Muscle of back (tissue), 11 donors: ENCODE measurements around the gene ENOX1. TPM values are rescaled to one million over a fixed set of nuclear protein-coding genes. Genes with fewer than 3 reads are reported as not detected.
A peak's percentile ranks its signal among the peaks of the same experiment; 100 is the strongest.

Source experiments
- DNase-seq, 3 donors: peaks; one replicate each; pipeline versions ENCODE4 v3.0.0 to v3.0.0-alpha.2; 2013
- polyA plus RNA-seq, 10 donors: library from polyadenylated mRNA; unstranded; fragments of 120-200 nt; gene quantifications; one replicate each; pipeline ENCODE4 v1.2.1, GENCODE V29; 2013; ENCODE audit not compliant: insufficient read length in 10 of 10

The ENOX1 gene
- polyA plus RNA-seq, 10 donors = 9.1 to 12.6 (median 11.4) TPM

DNA sequence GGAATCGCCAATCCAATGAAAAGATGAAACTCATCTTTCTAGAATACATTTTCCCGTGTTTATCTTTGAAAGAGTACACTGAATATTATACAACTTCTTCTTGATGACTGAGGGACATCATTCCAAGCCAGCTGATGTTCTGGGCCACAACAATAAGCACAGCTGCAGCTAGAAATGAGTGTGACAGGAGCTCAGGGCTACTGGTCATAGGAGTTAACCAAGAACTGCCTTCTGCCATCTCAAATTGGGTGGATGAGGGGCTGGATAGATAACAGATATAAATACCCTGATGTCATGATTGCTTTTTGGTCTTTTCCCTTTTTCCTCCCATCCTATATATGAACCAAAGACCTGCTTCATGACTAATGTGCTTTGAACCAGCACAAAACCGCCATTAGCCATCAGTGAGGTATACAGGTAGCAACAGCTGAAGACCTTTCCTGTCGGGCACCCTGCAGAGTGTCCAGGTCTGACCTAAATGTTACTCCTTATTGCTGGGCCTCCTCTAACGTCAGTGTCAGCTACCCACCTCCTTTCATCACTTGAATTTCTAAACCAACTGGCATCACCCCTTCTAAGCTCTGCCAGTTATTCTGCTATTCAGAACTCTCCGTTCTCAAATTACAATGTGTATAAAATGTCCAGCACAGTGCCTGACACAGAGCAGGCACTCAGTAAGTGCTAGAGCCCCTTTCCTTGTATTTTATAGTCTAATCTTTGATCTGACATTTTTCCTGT is 178.2 kb downstream of the ENOX1 start:
- DNase-seq = peak; percentile 7 to 43 (median 15)

DNA sequence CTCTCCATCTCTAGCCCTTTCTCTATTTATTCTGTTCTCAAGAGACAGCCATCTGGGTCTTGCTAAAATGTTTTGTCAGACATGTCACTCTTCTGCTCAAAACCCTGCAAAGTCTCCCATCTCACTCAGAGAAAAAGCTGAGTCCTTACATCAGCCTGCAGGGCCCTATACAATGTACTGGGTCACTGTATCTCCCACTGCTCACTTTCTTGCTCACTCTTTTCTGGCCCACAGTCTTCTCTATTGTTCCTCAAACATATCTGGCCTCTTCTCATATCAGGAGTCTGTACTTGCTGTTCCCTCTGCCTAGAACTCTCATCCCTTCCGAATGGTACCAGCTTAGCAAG is 189.2 kb downstream of the ENOX1 start:
- DNase-seq = no peak

DNA sequence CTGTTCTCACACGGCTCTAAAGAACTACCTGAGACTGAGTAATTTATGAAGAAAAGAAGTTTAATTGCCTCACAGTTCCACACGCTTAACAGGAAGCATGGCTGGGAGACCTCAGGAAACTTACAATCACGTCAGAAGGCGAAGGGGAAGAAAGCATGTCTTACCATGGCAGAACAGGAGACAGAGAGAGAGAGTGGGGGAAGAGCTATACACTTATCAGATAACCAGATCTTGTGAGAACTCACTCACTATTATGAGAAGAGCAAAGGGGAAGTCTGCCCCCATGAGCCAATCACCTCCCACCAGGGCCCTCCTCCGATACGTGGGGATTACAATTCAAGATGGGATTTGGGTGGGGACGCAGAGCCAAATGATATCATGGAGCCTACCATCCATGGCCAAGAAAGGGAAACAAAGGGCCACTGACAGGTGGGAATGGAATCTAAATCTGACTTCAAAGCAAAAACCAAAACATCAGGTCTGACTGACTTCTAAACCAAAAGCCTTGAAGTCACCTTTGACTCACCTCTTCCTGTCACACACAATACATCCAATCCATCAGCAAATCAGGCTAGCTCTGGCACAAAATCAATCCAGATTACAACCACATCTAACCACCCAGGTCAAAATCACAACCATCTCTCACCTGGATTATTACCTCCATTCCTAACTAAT is 189.7 kb downstream of the ENOX1 start:
- DNase-seq = no peak

DNA sequence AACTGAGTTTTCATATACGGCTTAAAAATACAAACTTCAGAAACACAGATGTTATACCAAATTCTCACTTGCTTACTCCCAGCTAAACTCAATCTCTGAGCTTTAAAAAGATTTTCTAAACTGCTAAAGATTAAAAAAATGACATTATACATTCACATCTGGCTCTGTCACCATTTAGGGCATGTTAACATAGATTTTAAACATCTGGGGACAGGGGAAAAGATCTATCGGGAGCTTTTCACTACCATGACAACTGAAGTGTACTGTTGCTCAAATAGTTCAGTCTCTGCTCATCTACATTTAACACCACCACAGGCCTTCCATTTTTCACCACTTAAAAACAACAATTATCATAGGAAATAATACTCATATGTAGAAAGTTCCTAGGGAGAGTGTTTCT is 190.8 kb downstream of the ENOX1 start:
- DNase-seq = no peak

DNA sequence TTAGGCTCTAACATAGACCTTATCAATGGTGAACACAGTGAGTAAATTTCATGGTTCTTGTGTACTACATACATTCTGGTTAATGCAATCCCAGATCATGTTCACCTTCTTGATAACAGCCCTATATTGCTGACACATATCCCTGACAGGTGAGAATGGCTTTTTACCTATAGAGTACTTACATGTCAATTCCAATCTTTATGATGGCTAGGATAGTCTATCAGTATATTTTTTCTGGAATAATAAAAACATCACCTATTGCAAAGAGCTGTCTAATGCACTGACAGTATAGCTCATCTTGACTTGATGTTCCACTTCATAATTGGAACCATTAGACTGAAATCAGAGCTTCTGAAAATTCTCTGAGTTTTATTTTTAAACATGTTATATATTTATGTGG is 199.4 kb downstream of the ENOX1 start:
- no peak for DNase-seq

DNA sequence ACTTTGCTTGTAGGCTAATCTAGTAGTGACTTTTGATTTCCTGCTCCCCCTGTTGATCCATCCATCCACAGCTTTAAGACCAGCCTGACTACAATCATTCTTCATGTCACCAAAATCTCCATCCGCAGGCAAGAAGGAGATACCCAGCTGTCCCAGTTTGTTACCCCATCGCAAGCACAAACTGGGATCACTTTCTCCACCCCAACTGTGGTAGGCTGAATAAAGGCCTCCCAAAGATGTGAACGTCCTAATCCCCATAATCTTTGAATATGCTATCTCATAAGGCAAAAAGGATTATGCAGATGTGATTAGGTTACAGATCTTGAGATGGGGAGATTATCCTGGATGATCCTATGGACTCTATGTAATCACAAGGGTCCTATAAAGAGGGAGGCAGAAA is 202.0 kb downstream of the ENOX1 start:
- no peak for DNase-seq

DNA sequence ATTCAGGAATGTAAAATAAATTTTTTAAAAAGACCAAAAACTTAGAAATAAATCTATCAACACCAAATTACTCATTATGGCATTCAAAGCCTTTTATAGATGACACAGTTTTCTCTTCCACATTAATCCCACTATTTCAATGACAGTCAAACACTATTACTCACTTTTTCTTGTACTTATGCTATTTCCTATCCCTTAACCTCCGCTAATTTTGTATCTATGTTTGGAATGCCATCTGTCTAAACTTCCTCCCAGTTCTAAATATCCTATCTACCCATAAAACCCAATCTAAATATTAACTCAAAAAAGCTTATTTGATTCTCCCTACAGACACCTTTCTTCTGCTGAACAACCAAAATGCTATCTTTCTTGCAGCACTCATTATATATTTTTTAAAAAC is 203.5 kb downstream of the ENOX1 start:
- no peak for DNase-seq

DNA sequence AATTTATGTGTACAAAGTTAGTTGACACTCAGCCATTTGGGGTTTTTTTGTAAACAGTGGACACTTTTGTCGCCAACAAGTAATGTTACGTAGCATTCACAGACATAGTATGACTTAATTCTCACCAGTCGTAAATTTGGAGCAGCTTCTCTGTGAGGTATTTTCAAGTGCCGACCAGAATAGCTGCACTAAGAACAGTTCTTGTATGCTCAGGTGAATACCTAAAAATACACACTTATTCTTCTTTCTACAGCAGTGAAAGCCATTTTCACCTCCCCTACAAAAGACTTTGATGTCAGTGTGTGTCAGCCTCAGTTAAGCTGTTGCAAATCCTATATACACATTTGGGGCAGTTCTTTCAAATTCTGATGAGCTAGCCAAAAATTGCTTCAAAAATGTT is 206.5 kb downstream of the ENOX1 start:
- no peak for DNase-seq

DNA sequence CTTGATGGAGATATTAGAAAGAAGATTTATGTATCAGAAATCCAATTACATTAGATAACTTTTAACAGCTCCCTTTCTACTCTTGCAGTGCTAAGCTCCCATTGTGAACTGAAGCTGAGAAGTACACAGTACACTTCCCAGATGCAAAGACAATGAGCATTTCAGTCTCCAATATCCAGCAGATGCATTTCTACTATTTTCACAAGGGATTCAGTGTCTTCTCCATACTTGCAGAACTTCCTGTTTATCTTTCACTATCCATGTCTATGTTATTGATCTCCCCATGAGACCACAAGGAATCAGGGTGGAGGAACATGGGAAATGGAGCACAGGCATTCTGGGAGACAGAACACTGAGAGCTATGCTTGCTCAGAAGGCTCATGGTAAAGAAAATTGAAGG is 207.5 kb downstream of the ENOX1 start:
- DNase-seq = no peak

DNA sequence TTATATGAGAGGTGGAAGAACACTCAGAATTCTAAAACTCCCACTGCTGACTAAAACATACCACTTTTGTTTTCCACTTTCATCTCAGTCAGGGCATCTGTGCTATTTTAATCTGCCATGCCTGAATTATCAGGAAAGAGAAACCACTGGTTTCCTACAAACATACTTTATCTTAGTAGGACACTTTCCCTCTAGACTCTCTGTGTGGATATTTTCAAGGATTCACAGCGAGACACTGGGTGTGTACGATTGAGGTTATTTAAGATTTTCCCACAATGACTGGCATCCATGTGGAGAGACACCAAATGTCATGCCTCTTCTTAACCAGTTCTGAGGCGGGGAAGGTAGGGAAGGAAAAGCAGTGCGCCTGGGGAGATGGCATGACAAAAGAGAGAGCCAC is 212.2 kb downstream of the ENOX1 start:
- no peak for DNase-seq

DNA sequence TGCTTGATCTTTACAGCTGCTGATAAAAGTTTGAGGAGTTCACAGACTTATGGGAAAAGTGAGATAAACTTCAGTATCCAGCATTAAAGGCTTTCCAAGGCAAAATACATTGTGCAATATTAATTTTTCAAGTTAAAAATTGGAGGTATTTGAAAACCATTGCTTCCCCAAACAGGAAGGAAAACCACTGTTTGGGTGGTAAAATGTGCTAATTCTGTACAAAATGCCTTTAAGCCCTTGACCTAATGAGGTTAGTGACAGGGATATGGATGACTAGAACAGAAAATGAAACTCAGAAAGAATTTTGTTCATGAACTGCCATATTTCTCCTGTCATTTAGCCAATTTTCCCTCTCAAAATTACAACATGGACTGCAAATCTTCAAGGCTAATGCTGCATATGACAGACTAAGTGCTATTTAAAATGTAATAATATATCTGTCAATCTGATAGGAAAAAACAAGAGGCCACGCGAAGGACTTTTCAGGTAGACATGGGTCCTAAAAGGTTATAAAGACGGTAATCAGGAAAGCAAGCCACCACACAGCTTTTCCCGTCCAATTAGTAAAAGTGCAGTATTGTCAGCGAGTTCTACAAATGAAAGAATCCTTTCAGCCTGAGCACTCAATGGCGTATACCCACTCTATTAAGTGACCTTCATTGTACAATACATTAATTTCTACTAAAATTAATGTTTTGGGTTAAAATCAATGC is 212.8 kb downstream of the ENOX1 start:
- no peak for DNase-seq

DNA sequence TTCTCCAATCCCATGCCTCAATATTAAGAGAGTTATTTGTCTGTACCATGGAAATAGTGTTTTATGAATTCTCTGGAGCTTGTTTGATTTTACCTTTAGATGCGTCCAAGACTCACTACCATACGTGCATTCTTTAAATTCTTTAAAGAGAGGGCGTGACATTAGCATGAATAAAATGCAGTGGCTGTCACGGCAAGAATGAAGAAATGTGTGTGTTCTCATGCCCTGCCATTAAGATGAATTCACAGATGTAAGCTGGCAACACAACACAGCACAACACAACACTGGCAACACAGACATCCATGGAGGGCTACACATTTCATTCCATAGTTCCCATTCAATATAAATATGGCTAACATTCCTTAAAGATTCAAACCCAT is 213.4 kb downstream of the ENOX1 start:
- DNase-seq = peak in 1 of 3 donors; percentile 10

DNA sequence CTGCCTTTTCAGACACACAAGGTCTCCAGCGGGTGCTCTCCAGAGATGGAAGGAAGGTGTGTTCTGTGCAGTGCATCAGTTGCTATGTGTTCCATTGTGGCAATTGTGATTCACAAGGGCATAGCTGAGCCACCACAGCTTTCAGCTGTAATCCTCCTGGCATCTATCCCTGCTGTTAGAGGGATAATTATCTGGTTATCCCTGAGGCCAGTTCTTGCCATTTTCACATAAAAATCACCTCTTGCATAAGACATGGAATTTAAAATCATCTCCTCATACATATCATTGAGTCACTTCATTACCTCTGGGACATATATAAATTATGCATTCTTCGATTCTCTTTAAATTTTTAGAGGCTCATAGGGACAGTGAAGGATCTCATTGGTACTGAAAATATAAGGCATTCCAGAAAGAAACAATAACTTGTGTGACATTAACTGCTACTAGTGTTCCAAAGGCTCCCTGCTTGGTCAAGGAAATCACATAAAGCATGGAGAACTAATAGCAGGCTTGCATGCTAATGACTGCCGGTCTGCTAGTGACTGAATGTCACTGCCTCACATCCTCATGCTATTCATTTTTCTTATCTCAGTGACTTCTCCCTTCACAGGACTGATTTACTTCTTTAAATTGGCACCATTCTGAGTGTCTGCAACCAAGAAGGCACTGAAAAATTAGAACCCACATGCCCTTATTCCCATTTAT is 214.0 kb downstream of the ENOX1 start:
- DNase-seq = peak in 2 of 3 donors; percentile 25 to 59

DNA sequence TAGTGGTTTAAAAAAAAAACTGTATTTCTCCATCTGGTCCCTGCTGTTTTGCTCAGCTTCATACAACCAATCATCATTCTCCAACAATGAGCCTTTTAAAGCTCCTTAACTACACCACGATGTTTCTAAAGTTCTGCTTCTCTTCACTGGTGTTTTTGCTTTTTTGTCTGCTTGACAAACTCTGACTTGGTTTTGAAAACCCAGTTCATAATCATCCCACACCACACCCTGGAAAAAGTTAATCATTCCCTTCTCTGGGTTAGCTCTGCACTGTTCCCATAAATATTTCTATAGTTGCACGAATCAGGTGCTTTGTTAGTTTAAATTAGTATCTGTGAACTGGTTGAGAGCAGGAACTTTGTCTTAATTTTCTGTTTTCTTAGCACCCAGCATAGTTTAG is 217.1 kb downstream of the ENOX1 start:
- DNase-seq = no peak

DNA sequence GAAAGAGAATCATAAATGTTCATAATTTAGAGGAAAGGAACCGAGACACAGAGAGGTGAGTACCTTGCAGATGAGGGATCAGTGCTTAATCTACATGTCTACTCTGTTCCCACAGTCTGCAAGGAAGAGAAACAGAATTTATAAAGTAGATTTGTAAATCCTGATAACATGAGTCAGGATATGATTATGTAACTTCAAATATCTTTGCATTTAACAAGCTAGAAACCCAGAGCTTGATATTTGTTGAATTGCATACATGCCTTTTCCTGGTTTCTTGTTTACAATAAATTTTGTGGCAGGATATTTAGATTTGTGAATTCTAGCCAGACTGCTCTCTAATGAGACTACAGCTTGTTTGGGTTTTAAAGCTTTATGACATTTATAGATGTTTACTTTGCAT is 219.2 kb downstream of the ENOX1 start:
- DNase-seq = no peak

DNA sequence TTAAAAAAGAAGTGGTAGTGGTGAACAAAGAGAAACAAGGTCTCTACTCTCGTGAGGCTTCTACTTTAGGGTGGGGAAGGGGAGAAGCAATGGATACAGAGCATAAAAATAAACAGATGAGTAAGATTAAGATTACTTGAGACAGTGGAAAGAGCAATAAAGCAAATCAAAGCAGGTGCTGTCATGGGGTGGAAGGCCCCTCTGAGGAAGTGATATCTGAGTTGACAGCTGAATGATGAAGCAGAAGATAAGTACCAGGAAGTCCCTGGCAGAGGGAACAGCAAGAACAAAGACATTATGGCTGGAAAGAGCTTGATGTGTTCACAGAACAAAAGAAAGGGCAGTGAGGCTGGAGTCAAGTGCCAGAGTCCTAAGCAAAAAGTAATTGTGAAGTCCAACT is 221.8 kb downstream of the ENOX1 start:
- DNase-seq = no peak

DNA sequence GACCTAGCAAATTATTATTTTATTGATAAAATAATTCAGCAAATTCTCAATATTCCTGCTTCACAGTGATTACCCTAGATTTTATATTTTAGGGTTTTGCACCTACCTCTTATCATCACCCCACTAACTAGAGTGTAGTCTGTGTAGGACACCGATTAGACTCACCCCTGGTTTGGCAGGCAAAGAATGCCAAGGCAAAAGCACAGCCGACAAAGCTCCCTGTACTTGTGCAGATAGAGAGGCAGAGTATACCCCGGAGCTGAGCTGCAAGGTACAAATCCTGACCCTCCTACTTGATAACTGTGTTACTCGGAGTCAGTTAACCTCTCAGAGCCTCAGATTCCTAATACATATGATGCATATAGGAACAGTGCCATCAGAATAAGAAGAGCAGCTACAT is 225.7 kb downstream of the ENOX1 start:
- no peak for DNase-seq

DNA sequence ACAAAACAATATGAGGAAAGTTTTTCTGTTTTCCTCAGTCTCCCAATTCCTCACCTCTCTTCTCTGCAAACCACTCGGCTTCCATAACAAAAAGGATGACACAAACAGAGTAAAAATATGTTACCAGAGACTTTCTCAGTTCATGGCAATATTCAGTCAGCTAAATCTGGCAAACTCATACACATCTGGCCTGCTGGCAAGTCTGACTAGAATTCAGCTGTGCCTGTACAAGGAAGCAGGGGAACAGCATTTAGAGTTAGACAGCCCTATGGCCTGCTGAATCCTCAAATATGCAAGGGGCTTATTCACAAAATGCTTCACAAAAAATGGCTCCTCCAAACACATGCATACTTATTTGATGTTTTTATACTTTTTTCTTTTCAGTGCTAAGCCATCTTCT is 227.8 kb downstream of the ENOX1 start:
- DNase-seq = peak; percentile 55 to 87 (median 78)

DNA sequence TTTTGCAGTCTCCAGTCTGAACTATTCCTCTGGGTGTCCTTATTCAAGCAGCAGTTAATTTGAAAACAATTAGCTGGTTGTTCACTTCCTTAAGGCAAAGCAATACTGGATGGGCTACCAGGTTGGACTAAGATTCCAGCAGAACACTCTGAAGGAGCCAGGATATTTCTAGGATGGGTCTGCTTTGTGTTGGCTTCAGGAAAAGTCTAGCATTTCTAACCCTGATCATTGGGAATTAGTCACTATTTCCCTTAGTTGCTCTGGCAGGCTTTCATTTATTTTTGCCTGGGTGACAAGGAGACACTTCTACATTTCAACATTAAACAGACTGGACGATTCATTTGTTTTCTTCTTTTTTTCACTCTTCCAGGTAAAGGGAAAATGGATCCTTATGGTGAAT is 228.4 kb downstream of the ENOX1 start:
- DNase-seq = peak in 1 of 3 donors; percentile 29

DNA sequence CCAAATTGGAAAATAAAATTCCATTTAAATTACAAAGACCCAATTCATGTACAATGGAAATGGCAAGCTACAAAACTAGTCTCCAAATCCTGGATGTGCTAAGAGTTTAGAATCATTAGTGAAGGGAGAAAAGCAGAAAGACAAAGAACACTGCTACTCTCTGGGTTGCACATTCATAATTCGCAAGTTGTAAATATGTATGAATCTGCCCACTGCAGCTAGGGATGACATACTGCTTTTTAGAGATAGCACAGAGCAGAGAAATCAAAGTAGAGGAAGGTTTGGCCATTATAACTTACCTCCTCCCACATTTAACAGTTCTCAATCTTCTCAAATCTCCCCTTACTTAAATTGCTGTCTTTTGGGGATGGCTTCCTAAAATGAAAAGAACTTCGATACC is 231.1 kb downstream of the ENOX1 start:
- DNase-seq = no peak

DNA sequence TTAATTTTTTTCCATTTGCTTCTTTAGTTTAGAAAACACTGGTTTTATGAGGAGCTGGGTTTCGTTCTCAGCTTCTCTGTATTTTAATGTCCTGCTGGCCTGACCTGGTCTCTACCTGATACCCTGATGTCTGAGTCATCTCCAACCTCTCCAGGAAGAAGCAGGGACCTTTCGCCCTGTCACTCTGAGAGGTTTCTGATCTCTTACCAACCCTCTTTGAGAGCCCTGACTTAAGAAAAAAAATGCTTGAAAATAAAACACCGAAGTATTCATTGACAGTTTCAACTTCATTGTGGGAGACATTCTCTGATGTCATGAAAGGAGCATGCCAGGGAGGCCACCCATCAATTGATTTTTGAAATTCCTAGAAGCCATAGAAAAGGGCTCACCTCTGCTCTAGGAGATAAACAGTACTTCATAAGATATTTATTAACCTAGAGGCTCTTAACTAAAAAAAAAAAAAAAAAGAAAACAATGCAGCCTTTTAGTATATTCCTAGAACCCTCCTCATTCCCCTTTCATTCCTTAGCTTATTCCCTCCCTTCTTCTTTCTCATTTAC is 234.8 kb downstream of the ENOX1 start:
- no peak for DNase-seq

DNA sequence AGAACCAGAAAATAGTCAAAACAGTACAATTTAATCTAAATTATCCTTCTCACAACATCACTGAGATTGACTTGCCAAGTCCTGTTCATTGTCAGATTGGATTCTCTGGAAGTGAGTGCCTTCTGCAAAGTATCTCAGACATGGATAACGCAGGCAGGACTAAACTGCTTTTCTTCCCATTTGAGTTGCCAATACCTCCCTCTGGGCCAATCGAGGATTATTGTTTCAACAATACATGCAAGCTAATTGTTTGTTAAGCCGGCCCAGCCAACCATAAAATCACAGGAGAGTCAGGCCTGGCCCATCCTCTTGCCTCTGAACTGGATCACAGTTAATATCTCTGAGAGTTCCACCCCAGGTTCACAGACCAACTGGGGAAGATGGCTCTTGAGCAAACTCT is 240.0 kb downstream of the ENOX1 start:
- peak in 1 of 3 donors; percentile 34 for DNase-seq
